H1 (cell line): ENCODE measurements around the gene BROX. TPM values are rescaled to one million over a fixed set of nuclear protein-coding genes. Genes with fewer than 3 reads are reported as not detected.
A peak's percentile ranks its signal among the peaks of the same experiment; 100 is the strongest.

Source experiments
- CEBPB ChIP-seq: IDR thresholded peaks from 2 replicates; pipeline ENCODE4 v1.6.1; 2012; ENCODE audit warnings: low read depth, low read length
- EZH2 ChIP-seq: fragments of 200-600 bp; sonication (generic); IDR thresholded peaks from 2 replicates; pipeline ENCODE4 v1.7.1; 2012; ENCODE audit warnings: low read depth, mild to moderate bottlenecking, moderate library complexity, low read length, inconsistent platforms; ENCODE audit not compliant: severe bottlenecking
- HDAC2 ChIP-seq, 2 experiments: fragments of 300-600 bp in 1 of 2; sonication (generic) in 1 of 2; IDR thresholded peaks; 2 replicates each; pipeline ENCODE4 v1.6.1; 2011 to 2012; ENCODE audit warnings: low read depth in 2 of 2, low read length in 2 of 2, mild to moderate bottlenecking in 2 of 2, moderate library complexity in 2 of 2, borderline replicate concordance in 1 of 2, inconsistent platforms in 1 of 2
- KDM1A ChIP-seq: fragments of 200-600, 300-600 bp; sonication (generic); IDR thresholded peaks from 2 replicates; pipeline ENCODE4 v1.7.1; 2016; ENCODE audit warnings: mild to moderate bottlenecking, low read length, borderline replicate concordance
- MAFK ChIP-seq: IDR thresholded peaks from 2 replicates; pipeline ENCODE4 v1.6.1; 2012; ENCODE audit warnings: low read depth, mild to moderate bottlenecking, improper control_type of control experiment, low read length
- POLR2AphosphoS5 ChIP-seq: IDR thresholded peaks from 2 replicates; pipeline ENCODE4 v1.6.1; 2011; ENCODE audit warnings: low read depth, low read length
- SP2 ChIP-seq: IDR thresholded peaks from 2 replicates; pipeline ENCODE4 v1.6.1; 2012; ENCODE audit warnings: mild to moderate bottlenecking, low read length, inconsistent platforms
- SP4 ChIP-seq: IDR thresholded peaks from 2 replicates; pipeline ENCODE4 v1.6.1; 2012; ENCODE audit warnings: low read length, inconsistent platforms
- polyA plus RNA-seq, 7 experiments: library from polyadenylated mRNA; depleted of rRNA in 3 of 7; stranded (reverse) in 5 of 7; unstranded in 2 of 7; fragments of >200 nt in 5 of 7; fragments of 200-250 nt in 2 of 7; gene quantifications; 1 replicate in 5 of 7; 2 replicates in 1 of 7; 4 replicates in 1 of 7; pipeline versions ENCODE4 v1.2.1 to v1.2.3, GENCODE V29; 2011 to 2013; ENCODE audit warnings: missing spikeins in 2 of 7, mixed read lengths in 2 of 7
- total RNA-seq: library from RNA; stranded (reverse); fragmentation: NEBNext Ultra II Directional; extraction: Animal tissue kit (Norgen Biotek cat#: 25700); gene quantifications from 2 replicates; pipeline ENCODE4 v1.2.1, GENCODE V29; 2021
- TF ChIP-seq, protein P1 (sequence below): IDR thresholded peaks from 2 replicates; pipeline ENCODE4 v1.6.1; 2012; ENCODE audit warnings: inconsistent platforms

Gene BROX
- total and polyA plus RNA-seq, 2 of the 8 experiments (the other 6 are each of a cell fraction or from before 2014, with no cell fraction given) = 3.8 to 26.7 TPM

DNA sequence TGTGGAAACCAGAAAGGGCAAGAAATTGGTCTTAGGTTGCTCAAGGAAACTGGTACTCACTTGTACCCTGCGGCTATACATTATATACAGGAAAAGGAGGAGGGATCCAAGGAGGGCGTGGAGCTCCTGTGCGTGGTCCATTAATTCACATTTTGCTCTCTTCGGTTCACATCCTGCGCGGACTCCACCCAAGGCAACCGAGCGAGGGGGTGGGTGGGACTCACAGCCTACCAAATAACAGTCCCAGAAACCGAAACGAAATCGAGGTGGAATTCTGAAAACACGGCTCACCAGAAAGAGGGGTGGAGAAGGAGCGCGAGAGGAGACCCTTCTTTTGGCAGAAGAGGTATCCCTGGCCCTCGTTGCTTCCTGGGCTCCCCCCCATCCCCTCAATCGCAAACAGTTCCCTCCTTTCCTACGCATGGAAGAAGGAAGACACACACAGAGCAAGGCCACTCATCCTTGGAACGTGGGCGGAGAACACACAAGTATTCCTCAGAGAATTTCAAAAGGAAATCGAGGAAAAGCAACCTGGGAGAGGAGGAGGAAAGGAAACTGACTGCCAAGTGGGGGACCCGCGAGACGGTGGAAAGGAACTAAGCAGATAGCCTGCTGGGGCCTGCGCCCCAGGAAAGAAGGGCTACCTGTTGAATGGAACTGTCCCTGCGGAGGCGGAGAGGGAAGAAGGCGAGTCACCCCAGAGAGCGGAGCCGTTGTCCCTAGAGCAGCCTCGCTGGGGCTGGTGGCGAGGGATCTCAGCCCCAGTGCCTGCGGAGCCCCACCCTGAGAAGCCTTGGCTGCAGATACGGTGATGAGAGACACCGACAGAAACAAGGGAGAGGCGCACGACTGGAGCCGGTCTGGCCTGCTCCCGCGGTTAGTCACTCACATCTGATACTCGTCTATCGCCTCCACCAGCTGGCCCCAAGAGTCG is 778 bp upstream of the BROX start (continued):
- 0 out of 4 replicates have a peak, but pooled peaks of 1 of the 2 experiments have one; percentile 31 for TF ChIP-seq HDAC2 (IDR thresholded peaks at IDR 0.05; ENCODE audit: borderline replicate concordance in 1 of 2, low read depth in 2 of 2, low read length in 2 of 2)
- no peak for TF ChIP-seq MAFK
- no peak for TF ChIP-seq KDM1A
- no peak for TF ChIP-seq SP2
- TF ChIP-seq, protein P1, sequence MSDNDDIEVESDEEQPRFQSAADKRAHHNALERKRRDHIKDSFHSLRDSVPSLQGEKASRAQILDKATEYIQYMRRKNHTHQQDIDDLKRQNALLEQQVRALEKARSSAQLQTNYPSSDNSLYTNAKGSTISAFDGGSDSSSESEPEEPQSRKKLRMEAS = no peak
- no peak for TF ChIP-seq EZH2
- TF ChIP-seq CEBPB = no peak
- no peak for TF ChIP-seq SP4
- TF ChIP-seq POLR2AphosphoS5 = no peak
